PC-9 (cell line): ENCODE results near the gene PCDHGB5. TPM values are rescaled to one million over a fixed set of nuclear protein-coding genes. Genes with fewer than 3 reads are reported as not detected.
"Not testable (repeated sequence)": the region's sequence is repeated elsewhere in the genome, so short reads cannot be mapped to it uniquely, and the experiment has no call there.

ENCODE experiments used
- BruUV-seq: library from RNA; stranded (reverse); fragments of 400-500 nt; replicated peaks from 2 replicates; lab custom pipeline; 2021; lab: Mats Ljungman, UMichigan
- CTCF ChIA-PET: fragments of 300-600 bp; sonication (Branson Sonifier 250); formaldehyde crosslinking; loops from one replicate; lab custom pipeline; 2022; ENCODE audit warnings: antibody characterized with exemption; lab: Charles Lee
- POLR2A ChIA-PET: fragments of 300-600 bp; sonication (Branson Sonifier 250); formaldehyde crosslinking; loops from one replicate; lab custom pipeline; 2022; ENCODE audit warnings: antibody characterized with exemption; ENCODE audit not compliant: unreplicated experiment; lab: Charles Lee
- DNase-seq, 2 experiments: peaks; one replicate each; pipeline versions ENCODE4 v3.0.0 to v3.0.0-alpha.2; 2015 to 2022; ENCODE audit warnings: mixed read lengths in 1 of 2
- H2AFZ ChIP-seq: fragments of 200-600 bp; sonication (generic); 2 replicates; pipeline ENCODE4 v1.8.1; 2017; ENCODE audit warnings: antibody characterized with exemption
- H3F3A ChIP-seq: fragments of 200-600 bp; sonication (generic); 2 replicates; pipeline ENCODE4 v1.8.1; 2017; ENCODE audit warnings: antibody characterized with exemption, mild to moderate bottlenecking, low read depth; ENCODE audit not compliant: insufficient read depth
- H3K27ac ChIP-seq: fragments of 200-600 bp; sonication (generic); 2 replicates; pipeline ENCODE4 v1.6.1; 2016; ENCODE audit warnings: mixed run types
- H3K27me3 ChIP-seq: fragments of 200-600 bp; sonication (generic); 2 replicates; pipeline ENCODE4 v1.6.1; 2016; ENCODE audit warnings: low read depth, mixed run types; ENCODE audit not compliant: insufficient read depth
- H3K36me3 ChIP-seq: fragments of 200-600 bp; sonication (generic); 2 replicates; pipeline ENCODE4 v1.6.1; 2016; ENCODE audit warnings: low read depth, mixed run types
- H3K4me1 ChIP-seq: fragments of 200-600 bp; sonication (generic); replicated peaks from 2 replicates; pipeline ENCODE4 v1.6.1; 2016; ENCODE audit warnings: mixed run types; ENCODE audit not compliant: insufficient read depth
- H3K4me2 ChIP-seq: fragments of 200-600 bp; sonication (generic); 2 replicates; pipeline ENCODE4 v1.6.1; 2017; ENCODE audit warnings: mixed run types
- H3K4me3 ChIP-seq: fragments of 200-600 bp; sonication (generic); 2 replicates; pipeline ENCODE4 v1.6.1; 2016; ENCODE audit warnings: mixed run types
- H3K79me2 ChIP-seq: fragments of 200-600 bp; sonication (generic); 2 replicates; pipeline ENCODE4 v1.6.1; 2017; ENCODE audit warnings: low read depth, mixed run types
- H3K9me2 ChIP-seq: fragments of 200-600 bp; sonication (generic); 2 replicates; pipeline ENCODE4 v1.8.1; 2017; ENCODE audit warnings: mild to moderate bottlenecking; ENCODE audit not compliant: insufficient read depth
- H3K9me3 ChIP-seq: fragments of 200-600 bp; sonication (generic); 2 replicates; pipeline ENCODE4 v1.8.1; 2016; ENCODE audit warnings: low read depth; ENCODE audit not compliant: insufficient read depth
- H4K20me1 ChIP-seq: fragments of 200-600 bp; sonication (generic); 2 replicates; pipeline ENCODE4 v1.8.1; 2017; ENCODE audit not compliant: insufficient read depth
- CTCF ChIP-seq: fragments of 200-600 bp; sonication (generic); conservative IDR thresholded peaks from 2 replicates; pipeline ENCODE4 v1.6.1; 2017; ENCODE audit warnings: mixed run types, antibody characterized with exemption, mild to moderate bottlenecking, moderate library complexity
- EZH2 ChIP-seq: fragments of 200-600 bp; sonication (generic); IDR thresholded peaks from 2 replicates; pipeline ENCODE4 v1.8.0; 2017; ENCODE audit warnings: antibody characterized with exemption, low read depth
- intact Hi-C: fragments of 100-400 bp; cut with micrococcal nuclease; formaldehyde crosslinking; loops from one replicate; pipeline ENCODE4 v1.10.0; 2022; ENCODE audit not compliant: unreplicated experiment
- total RNA-seq: library from RNA; stranded (reverse); gene quantifications from 2 replicates; pipeline ENCODE4 v1.2.3, GENCODE V29; 2021

The PCDHGB5 gene
- total RNA-seq, 1 experiment from 2014 or later = not detected

- no peak overlapping the region for H3K4me3 ChIP-seq
- CTCF ChIA-PET = no interaction called here
- BruUV-seq = no TSS peak
- intact Hi-C loops = no loop called here
- DNase-seq = no peak
- H3K36me3 ChIP-seq = no peaks in the 10 kb centered on the region
- H3K9me2 ChIP-seq = no peaks in the 10 kb centered on the region
- H3K9me3 ChIP-seq = 0 out of 2 replicates have a peak, but pooled peaks cover 3% of the 10 kb centered on the region
- no peak overlapping the region for H2AFZ ChIP-seq
- H3K4me1 ChIP-seq = no peaks in the 10 kb centered on the region
- H4K20me1 ChIP-seq = no peaks in the 10 kb centered on the region
- H3K79me2 ChIP-seq = no peaks in the 10 kb centered on the region
- no peak overlapping the region for H3K4me2 ChIP-seq
- no peak overlapping the region for H3K27ac ChIP-seq
- TF ChIP-seq EZH2 (no peak), CTCF (no peak)
- H3F3A ChIP-seq = no peaks in the 10 kb centered on the region
- POLR2A ChIA-PET = no interaction called here
- peaks cover 32% of the 10 kb centered on the region for H3K27me3 ChIP-seq
Measured at GRCh38 chr5:141427783-141428426, 30.2 kb downstream of the PCDHGB5 start.

GRCh38 chr5:141430332-141431113 is 32.8 kb downstream of the PCDHGB5 start, which contains the start of gene PCDHGA12:
TSS of gene PCDHGA12 (plus strand) at chr5:141430507. CDS start at chr5:141430760, 253 bp downstream.
- no peak within 1 kb of the TSS for H3K4me3 ChIP-seq
- DNase-seq = peak in 1 of 2 experiments; percentile 9
- no peaks in the 10 kb centered on the region for H3K36me3 ChIP-seq
- H3K9me2 ChIP-seq = no peaks in the 10 kb centered on the region
- H3F3A ChIP-seq = no peaks in the 10 kb centered on the region
- H3K27me3 ChIP-seq = peaks cover 28% of the 10 kb centered on the region
- intact Hi-C loops = no loop called here
- no peaks in the 10 kb centered on the region for H3K79me2 ChIP-seq
- H4K20me1 ChIP-seq = no peaks in the 10 kb centered on the region
- 0 out of 2 replicates have a peak, but pooled peaks cover 3% of the 10 kb centered on the region for H3K9me3 ChIP-seq
- ChIA-PET CTCF (interaction anchor here (0.6 to 1.0 kb wide), 5 partner anchors 45 to 312 kb away, joined by 3 to 6 read pairs (median 4); no protein-coding TSS in a partner anchor), POLR2A (interaction anchor here (0.6 kb wide), 1 partner anchor 43 kb away, joined by 3 read pairs; no protein-coding TSS in a partner anchor)
- no peak within 1 kb of the TSS for H3K4me2 ChIP-seq
- BruUV-seq = no TSS peak
- no peak within 1 kb of the TSS for H3K27ac ChIP-seq
- H3K4me1 ChIP-seq = no peaks in the 10 kb centered on the region
- no peak within 1 kb of the TSS for H2AFZ ChIP-seq
- TF ChIP-seq CTCF = no peak
- TF ChIP-seq EZH2 = no peak

GRCh38 chr5:141431286-141431685 is 33.5 kb downstream of the PCDHGB5 start:
- Histone ChIP-seq H4K20me1 (no peaks in the 10 kb centered on the region), H3K27ac (no peak overlapping the region), H3K9me3 (0 out of 2 replicates have a peak, but pooled peaks cover 3% of the 10 kb centered on the region), H3K4me1 (no peaks in the 10 kb centered on the region), H3K27me3 (peaks cover 27% of the 10 kb centered on the region), H3K36me3 (no peaks in the 10 kb centered on the region), H3F3A (no peaks in the 10 kb centered on the region), H3K9me2 (no peaks in the 10 kb centered on the region), H3K79me2 (no peaks in the 10 kb centered on the region), H3K4me3 (no peak overlapping the region), H2AFZ (no peak overlapping the region), H3K4me2 (no peak overlapping the region)
- BruUV-seq = no TSS peak
- intact Hi-C loops = no loop called here
- CTCF ChIA-PET = interaction anchor here (0.6 kb wide), 1 partner anchor 313 kb away, joined by 6 read pairs; no protein-coding TSS in a partner anchor
- TF ChIP-seq CTCF = no peak
- TF ChIP-seq EZH2 = no peak
- POLR2A ChIA-PET = no interaction called here
- DNase-seq = no peak

GRCh38 chr5:141432308-141432707 is 34.6 kb downstream of the PCDHGB5 start:
- H3K4me1 ChIP-seq, H2AFZ ChIP-seq, H4K20me1 ChIP-seq, BruUV-seq, H3K79me2 ChIP-seq, POLR2A ChIA-PET, H3K36me3 ChIP-seq, H3K4me2 ChIP-seq, H3K27ac ChIP-seq, CTCF ChIA-PET, DNase-seq, H3K4me3 ChIP-seq, intact Hi-C loops, H3K9me3 ChIP-seq, H3K9me2 ChIP-seq, H3F3A ChIP-seq: not testable (repeated sequence)
- H3K27me3 ChIP-seq = peaks cover 20% of the 10 kb centered on the region; the same call in 1 of the 2 replicates
